Fibroblast of lung (primary cell): ENCODE results near the gene RGS2.

Experiments
- EZH2 ChIP-seq: IDR thresholded peaks from 2 replicates; pipeline ENCODE4 v1.5.1; 2012; ENCODE audit warnings: low read length, control low read depth, mild to moderate bottlenecking; ENCODE audit errors: missing control alignments
- TF ChIP-seq, protein P1 (sequence below), 2 donors: IDR thresholded peaks in 1 of 2; conservative IDR thresholded peaks in 1 of 2; 1 replicate in 1 of 2; 2 replicates in 1 of 2; pipeline ENCODE4 v1.5.1; 2011 to 2012; ENCODE audit warnings: low read length in 2 of 2, control low read depth in 1 of 2, inconsistent platforms in 1 of 2, low read depth in 1 of 2, mild to moderate bottlenecking in 1 of 2

DNA sequence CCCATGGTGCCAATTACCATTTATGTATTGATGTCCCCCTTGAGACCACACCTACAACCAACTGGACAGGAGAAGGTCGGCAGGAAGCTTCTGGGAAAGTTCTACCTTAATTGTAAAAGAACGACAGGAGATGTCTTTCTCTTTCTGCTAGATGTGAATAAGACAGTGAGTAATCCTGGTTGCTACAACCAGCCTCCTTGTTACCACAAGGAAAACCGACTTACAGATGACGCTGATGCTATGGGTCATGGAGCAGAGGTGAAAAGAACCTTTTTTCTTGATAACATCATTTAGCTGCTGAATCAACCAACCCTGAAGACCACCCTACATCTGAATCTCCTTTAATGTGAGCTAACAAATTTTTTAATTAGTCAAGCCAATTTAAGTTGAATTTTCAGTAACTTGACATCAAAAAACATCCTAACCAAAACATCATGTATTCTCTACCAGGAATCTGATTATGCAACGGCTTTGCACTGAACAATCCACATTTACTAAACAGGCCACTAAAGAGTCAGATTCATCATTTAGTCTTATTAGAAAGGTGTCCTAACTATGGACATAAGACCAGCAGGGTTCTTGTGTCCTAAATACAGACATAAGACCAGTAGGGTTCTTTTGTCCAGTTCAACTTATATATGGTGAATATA, 23.0 kb downstream of the RGS2 start:
- TF ChIP-seq, protein P1, sequence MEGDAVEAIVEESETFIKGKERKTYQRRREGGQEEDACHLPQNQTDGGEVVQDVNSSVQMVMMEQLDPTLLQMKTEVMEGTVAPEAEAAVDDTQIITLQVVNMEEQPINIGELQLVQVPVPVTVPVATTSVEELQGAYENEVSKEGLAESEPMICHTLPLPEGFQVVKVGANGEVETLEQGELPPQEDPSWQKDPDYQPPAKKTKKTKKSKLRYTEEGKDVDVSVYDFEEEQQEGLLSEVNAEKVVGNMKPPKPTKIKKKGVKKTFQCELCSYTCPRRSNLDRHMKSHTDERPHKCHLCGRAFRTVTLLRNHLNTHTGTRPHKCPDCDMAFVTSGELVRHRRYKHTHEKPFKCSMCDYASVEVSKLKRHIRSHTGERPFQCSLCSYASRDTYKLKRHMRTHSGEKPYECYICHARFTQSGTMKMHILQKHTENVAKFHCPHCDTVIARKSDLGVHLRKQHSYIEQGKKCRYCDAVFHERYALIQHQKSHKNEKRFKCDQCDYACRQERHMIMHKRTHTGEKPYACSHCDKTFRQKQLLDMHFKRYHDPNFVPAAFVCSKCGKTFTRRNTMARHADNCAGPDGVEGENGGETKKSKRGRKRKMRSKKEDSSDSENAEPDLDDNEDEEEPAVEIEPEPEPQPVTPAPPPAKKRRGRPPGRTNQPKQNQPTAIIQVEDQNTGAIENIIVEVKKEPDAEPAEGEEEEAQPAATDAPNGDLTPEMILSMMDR (conservative IDR thresholded peaks at IDR 0.05 in 1 of 2, IDR thresholded peaks at IDR 0.05 in 1 of 2; ENCODE audit: low read depth in 1 of 2, low read length in 2 of 2) = no peak
- no peak for TF ChIP-seq EZH2
